GM10248 (cell line): Measurements from ENCODE around the gene RAB29.
A peak's percentile ranks its signal among the peaks of the same experiment; 100 is the strongest.
"Not testable (repeated sequence)": the region's sequence is repeated elsewhere in the genome, so short reads cannot be mapped to it uniquely, and the experiment has no call there.

Experiments
- CTCF ChIA-PET: fragments of 300-600 bp; sonication (Branson Sonifier 250); formaldehyde crosslinking; extraction: SDS; loops from one replicate; lab custom pipeline; 2021; ENCODE audit warnings: antibody characterized with exemption; lab: Yijun Ruan, JAX
- POLR2A ChIA-PET: fragments of 350-650 bp; sonication (Branson Sonifier 250); formaldehyde crosslinking; extraction: SDS; loops from one replicate; lab custom pipeline; 2020; ENCODE audit warnings: antibody characterized with exemption; lab: Yijun Ruan, JAX
- DNase-seq: peaks from one replicate; pipeline ENCODE4 v3.0.0; 2012; ENCODE audit errors: extremely low spot score
- CTCF ChIP-seq: IDR thresholded peaks from 2 replicates; pipeline ENCODE4 v1.5.1; 2012; ENCODE audit warnings: mild to moderate bottlenecking, low read depth; ENCODE audit errors: extremely low read depth, missing control alignments, control extremely low read depth

Gene RAB29

GRCh38 chr1:205775015-205775716 lies at the start of gene RAB29:
TSS of gene RAB29 (minus strand) at chr1:205775482. CDS start at chr1:205774956, 526 bp downstream.
- peak; percentile 83 for DNase-seq
- no peak for TF ChIP-seq CTCF
- CTCF ChIA-PET = interaction anchor here (0.7 to 6.6 kb wide), 6 partner anchors 13 to 202 kb away, joined by 3 to 36 read pairs (median 6); no protein-coding TSS in a partner anchor
- POLR2A ChIA-PET = no interaction called here

- CTCF ChIA-PET = interaction anchor here (1.8 kb wide), 1 partner anchor 84 kb away, joined by 3 read pairs; no protein-coding TSS in a partner anchor
- TF ChIP-seq CTCF = no peak
- no peak for DNase-seq
- POLR2A ChIA-PET = no interaction called here
Measured at GRCh38 chr1:205824180-205824579, 48.9 kb upstream of the RAB29 start.

GRCh38 chr1:205823260-205823659 lies 48.0 kb upstream of the RAB29 start:
- DNase-seq, CTCF ChIA-PET, POLR2A ChIA-PET: not testable (repeated sequence)

GRCh38 chr1:205822397-205822796 lies 47.1 kb upstream of the RAB29 start:
- ChIA-PET POLR2A (no interaction called here), CTCF (interaction anchor here (1.3 kb wide), 1 partner anchor 31 kb away, joined by 4 read pairs; no protein-coding TSS in a partner anchor)
- no peak for TF ChIP-seq CTCF
- DNase-seq = no peak

- POLR2A ChIA-PET = no interaction called here
- CTCF ChIA-PET = no interaction called here
- DNase-seq = no peak
- TF ChIP-seq CTCF = no peak
Measured at GRCh38 chr1:205817988-205818387, 42.7 kb upstream of the RAB29 start.

GRCh38 chr1:205817364-205817763 lies 42.1 kb upstream of the RAB29 start:
- no peak for DNase-seq
- CTCF ChIA-PET = interaction anchor here (1.8 to 2.0 kb wide), 2 partner anchors 13 to 26 kb away, joined by 5 to 7 read pairs; no protein-coding TSS in a partner anchor
- no peak for TF ChIP-seq CTCF
- POLR2A ChIA-PET = no interaction called here

DNA sequence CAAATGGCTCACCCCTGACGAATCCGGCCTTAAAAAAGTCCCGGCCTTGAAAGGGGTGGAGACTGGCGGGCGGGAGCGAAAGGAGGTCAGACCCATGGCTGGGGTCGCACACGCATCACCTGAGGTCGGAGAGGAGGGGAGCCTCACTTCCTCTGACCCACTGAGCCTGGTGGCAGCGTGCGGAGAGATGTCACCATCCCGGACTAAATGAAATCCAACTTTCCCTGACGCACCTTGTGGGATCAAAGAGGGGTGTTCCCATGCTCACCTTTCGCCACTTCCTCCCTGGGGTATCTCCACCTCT lies 38.4 kb upstream of the RAB29 start:
- POLR2A ChIA-PET = no interaction called here
- DNase-seq = no peak
- no peak for TF ChIP-seq CTCF
- CTCF ChIA-PET = no interaction called here
